ENCODE data around the gene PCK1. TPM values are rescaled to one million over a fixed set of nuclear protein-coding genes. Genes with fewer than 3 reads are reported as not detected.
A peak's percentile ranks its signal among the peaks of the same experiment; 100 is the strongest.

Gene PCK1
- total and polyA plus RNA-seq, 2 experiments from 2014 or later: not detected

GRCh38 chr20:57583289-57584257 is 22.7 kb downstream of the PCK1 start:
- Histone ChIP-seq H2AFZ (peak overlapping the region; percentile 85; the same call in 1 of the 2 replicates), H3K9me2 (ENCODE audit: insufficient read depth) (no peaks in the 10 kb centered on the region), H3K4me2 (no peak overlapping the region), H3F3A (replicated peaks; ENCODE audit: low read depth) (no peaks in the 10 kb centered on the region), H3K79me2 (replicated peaks; ENCODE audit: insufficient read depth) (no peaks in the 10 kb centered on the region), H4K20me1 (replicated peaks; ENCODE audit: insufficient read depth) (no peaks in the 10 kb centered on the region), H3K4me1 (ENCODE audit: insufficient read depth) (no peaks in the 10 kb centered on the region), H3K27ac (ENCODE audit: low read depth) (no peak overlapping the region), H3K36me3 (ENCODE audit: insufficient read depth) (no peaks in the 10 kb centered on the region), H3K4me3 (no peak overlapping the region), H3K27me3 (ENCODE audit: insufficient read depth) (no peaks in the 10 kb centered on the region)
- Mint-ChIP-seq H3K36me3 (ENCODE audit: low read depth) (no peaks in the 10 kb centered on the region), H3K27ac (no peak overlapping the region), H3K4me1 (peaks cover 14% of the 10 kb centered on the region), H3K4me3 (no peak overlapping the region), H3K9me3 (peaks cover 12% of the 10 kb centered on the region; the same call in 2 of the 3 replicates), H3K27me3 (ENCODE audit: insufficient read depth, low read depth, poor library complexity) (peaks cover 25% of the 10 kb centered on the region)
- no peak for DNase-seq (ENCODE audit: low spot score)
- TF ChIP-seq EZH2 (IDR thresholded peaks at IDR 0.05; ENCODE audit: low read depth, unreplicated experiment) (no peak), ZNF114 (CRISPR knock-in tag; IDR thresholded peaks at IDR 0.05) (no peak), ZNF462 (CRISPR knock-in tag; IDR thresholded peaks at IDR 0.05) (no peak), CTCF (conservative IDR thresholded peaks at IDR 0.05; ENCODE audit: low read depth in 2 of 2) (no peak), ZNF331 (CRISPR knock-in tag; IDR thresholded peaks at IDR 0.05; ENCODE audit: low read depth) (no peak), EZH2phosphoT487 (IDR thresholded peaks at IDR 0.05; ENCODE audit: unreplicated experiment) (no peak), STAT1 (IDR thresholded peaks at IDR 0.05; ENCODE audit: unreplicated experiment) (no peak), ETS1 (IDR thresholded peaks at IDR 0.05) (no peak), JUNB (IDR thresholded peaks at IDR 0.05; ENCODE audit: unreplicated experiment) (no peak), REST (IDR thresholded peaks at IDR 0.05; ENCODE audit: unreplicated experiment) (no peak), CREB1 (CRISPR knock-in tag; IDR thresholded peaks at IDR 0.05; ENCODE audit: low read depth) (no peak), NANOG (IDR thresholded peaks at IDR 0.05; ENCODE audit: borderline replicate concordance) (no peak), POLR2AphosphoS5 (IDR thresholded peaks at IDR 0.05; ENCODE audit: low read depth) (no peak)
- no peak for ATAC-seq
